Endothelial cell (in vitro differentiated cells): ENCODE measurements around the gene RASSF8. TPM values are rescaled to one million over a fixed set of nuclear protein-coding genes. Genes with fewer than 3 reads are reported as not detected.

Experiments used
- DNase-seq: peaks from one replicate; pipeline ENCODE4 v3.0.0; 2021; ENCODE audit warnings: low spot score
- H3K27ac Mint-ChIP-seq: one replicate; pipeline ENCODE4 v1.8.0; 2021; ENCODE audit warnings: mixed read lengths, inconsistent platforms; ENCODE audit not compliant: unreplicated experiment
- H3K27me3 Mint-ChIP-seq: one replicate; pipeline ENCODE4 v1.8.0; 2021; ENCODE audit warnings: mild to moderate bottlenecking, moderate library complexity, mixed read lengths, inconsistent platforms; ENCODE audit not compliant: unreplicated experiment
- H3K36me3 Mint-ChIP-seq: one replicate; pipeline ENCODE4 v1.8.0; 2021; ENCODE audit warnings: mild to moderate bottlenecking, low read depth, mixed read lengths, inconsistent platforms; ENCODE audit not compliant: unreplicated experiment
- H3K4me1 Mint-ChIP-seq: one replicate; pipeline ENCODE4 v1.8.0; 2021; ENCODE audit warnings: mild to moderate bottlenecking, mixed read lengths, inconsistent platforms; ENCODE audit not compliant: unreplicated experiment
- H3K4me3 Mint-ChIP-seq: one replicate; pipeline ENCODE4 v1.8.0; 2021; ENCODE audit warnings: mild to moderate bottlenecking, mixed read lengths, inconsistent platforms; ENCODE audit not compliant: unreplicated experiment
- H3K9me3 Mint-ChIP-seq: one replicate; pipeline ENCODE4 v1.8.0; 2021; ENCODE audit warnings: mixed read lengths, inconsistent platforms; ENCODE audit not compliant: unreplicated experiment
- CTCF ChIP-seq: fragments of 200-600 bp; sonication (generic); IDR thresholded peaks from one replicate; pipeline ENCODE4 v1.5.0; 2021; ENCODE audit warnings: antibody characterized with exemption; ENCODE audit not compliant: unreplicated experiment
- total RNA-seq: library from RNA; stranded (reverse); fragmentation: NEBNext Ultra II Directional; extraction: Animal tissue kit (Norgen Biotek cat#: 25700); gene quantifications from one replicate; pipeline ENCODE4 v1.2.1, GENCODE V29; 2021; ENCODE audit not compliant: unreplicated experiment

Gene RASSF8
- total RNA-seq, 1 donor from 2014 or later, result 87.2 TPM

GRCh38 chr12:25994901-25995625, 36.6 kb downstream of the RASSF8 start:
- no peak overlapping the region for H3K4me3 Mint-ChIP-seq
- H3K27ac Mint-ChIP-seq, result no peak overlapping the region
- no peak for TF ChIP-seq CTCF
- no peaks in the 10 kb centered on the region for H3K36me3 Mint-ChIP-seq
- peaks cover 22% of the 10 kb centered on the region for H3K4me1 Mint-ChIP-seq
- no peaks in the 10 kb centered on the region for H3K9me3 Mint-ChIP-seq
- DNase-seq, result no peak
- H3K27me3 Mint-ChIP-seq, result peaks cover 5% of the 10 kb centered on the region

GRCh38 chr12:25995906-25996305, 37.4 kb downstream of the RASSF8 start:
- Mint-ChIP-seq H3K27me3 (peaks cover 5% of the 10 kb centered on the region), H3K27ac (peak overlapping the region; percentile 64), H3K4me1 (peaks cover 22% of the 10 kb centered on the region), H3K36me3 (no peaks in the 10 kb centered on the region), H3K4me3 (no peak overlapping the region), H3K9me3 (no peaks in the 10 kb centered on the region)
- TF ChIP-seq CTCF, result no peak
- no peak for DNase-seq

- peaks cover 22% of the 10 kb centered on the region for H3K4me1 Mint-ChIP-seq
- H3K4me3 Mint-ChIP-seq, result no peak overlapping the region
- peaks cover 5% of the 10 kb centered on the region for H3K27me3 Mint-ChIP-seq
- no peak for DNase-seq
- no peak for TF ChIP-seq CTCF
- H3K27ac Mint-ChIP-seq, result peak overlapping the region; percentile 87
- H3K9me3 Mint-ChIP-seq, result no peaks in the 10 kb centered on the region
- H3K36me3 Mint-ChIP-seq, result no peaks in the 10 kb centered on the region
These were observed 38.2 kb downstream of the RASSF8 start for GRCh38 chr12:25996677-25997076.

GRCh38 chr12:25997201-25997963, 38.9 kb downstream of the RASSF8 start:
- no peak for DNase-seq
- Mint-ChIP-seq H3K27ac (peak overlapping the region; percentile 87), H3K9me3 (no peaks in the 10 kb centered on the region), H3K36me3 (no peaks in the 10 kb centered on the region), H3K4me1 (peaks cover 19% of the 10 kb centered on the region), H3K27me3 (peaks cover 3% of the 10 kb centered on the region), H3K4me3 (no peak overlapping the region)
- no peak for TF ChIP-seq CTCF

GRCh38 chr12:26000898-26001297, 42.4 kb downstream of the RASSF8 start:
- Mint-ChIP-seq H3K36me3 (peaks cover 7% of the 10 kb centered on the region), H3K27ac (no peak overlapping the region)

More at GRCh38 chr12:26000898-26001297, 42.4 kb downstream of the RASSF8 start:
- Mint-ChIP-seq H3K4me1 (peaks cover 13% of the 10 kb centered on the region), H3K9me3 (no peaks in the 10 kb centered on the region), H3K4me3 (no peak overlapping the region), H3K27me3 (peaks cover 1% of the 10 kb centered on the region)
- no peak for DNase-seq
- TF ChIP-seq CTCF, result no peak
